Activated CD4-positive, alpha-beta T cell treated with anti-CD3 and anti-CD28 coated beads for 4 hours (primary cell): ENCODE results near the gene GBGT1.
A peak's percentile ranks its signal among the peaks of the same experiment; 100 is the strongest.
"Not testable (repeated sequence)": the region's sequence is repeated elsewhere in the genome, so short reads cannot be mapped to it uniquely, and the experiment has no call there.

Experiments
- DNase-seq, 2 donors: peaks; one replicate each; pipeline ENCODE4 v3.0.0-alpha.2; 2020

GBGT1 gene

DNA sequence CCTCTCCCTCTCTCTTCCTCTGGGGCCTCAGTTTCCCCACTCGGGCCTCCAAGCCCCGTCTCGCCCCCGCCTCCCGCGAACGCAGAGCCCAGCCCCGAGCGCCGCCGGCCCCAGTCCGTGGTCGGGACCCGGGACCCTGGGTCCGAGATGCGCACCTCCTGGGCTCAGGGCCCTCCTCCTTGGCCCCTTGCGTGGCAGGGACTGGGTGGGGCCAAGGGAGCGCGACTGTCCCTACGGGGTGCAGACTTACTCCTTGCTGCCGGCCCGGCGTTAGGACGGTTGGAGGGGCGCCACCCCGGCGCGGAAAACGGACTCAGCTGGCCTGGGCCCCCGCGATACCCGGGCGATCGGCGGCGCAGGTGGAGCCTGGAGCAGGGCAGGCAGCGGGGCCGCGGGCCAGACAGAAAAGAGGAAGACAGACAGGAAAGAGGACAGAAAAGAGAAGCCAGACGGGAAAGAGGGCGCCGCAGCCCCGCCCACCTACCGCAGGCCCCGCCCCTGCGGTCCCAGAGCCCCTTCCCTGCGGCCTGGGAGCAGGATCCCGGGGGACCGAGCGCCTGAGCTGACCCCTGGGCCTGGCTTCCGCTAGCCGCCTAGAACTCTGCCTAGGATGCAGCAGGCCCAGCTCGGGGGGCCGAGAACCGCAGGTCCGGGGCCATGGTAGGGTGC lies at the start of gene GBGT1:
GBGT1 (minus strand) TSS at position 411 of the 669 bp plus-strand sequence. CDS start 1,502 bp downstream, outside the sequence.
- no peak for DNase-seq

- DNase-seq: no peak
These were observed 46.9 kb upstream of the GBGT1 start for GRCh38 chr9:133210609-133211008.

DNA sequence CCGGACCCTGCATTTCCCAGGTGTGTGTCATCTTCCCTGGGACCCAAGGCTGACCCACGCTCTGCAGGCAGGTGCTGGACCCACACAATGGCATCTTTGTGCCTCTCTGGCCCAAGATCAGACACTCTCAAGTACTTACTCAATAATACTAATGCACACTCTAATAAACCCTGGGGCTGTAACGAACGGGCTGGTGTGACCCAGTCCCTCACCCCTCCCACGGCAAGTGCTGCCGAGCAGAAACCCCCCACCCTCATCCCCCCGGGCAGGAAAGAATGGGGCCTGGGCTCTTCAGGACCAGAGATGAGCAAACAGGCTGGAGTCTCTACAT lies 46.5 kb upstream of the GBGT1 start:
- DNase-seq: no peak

DNA sequence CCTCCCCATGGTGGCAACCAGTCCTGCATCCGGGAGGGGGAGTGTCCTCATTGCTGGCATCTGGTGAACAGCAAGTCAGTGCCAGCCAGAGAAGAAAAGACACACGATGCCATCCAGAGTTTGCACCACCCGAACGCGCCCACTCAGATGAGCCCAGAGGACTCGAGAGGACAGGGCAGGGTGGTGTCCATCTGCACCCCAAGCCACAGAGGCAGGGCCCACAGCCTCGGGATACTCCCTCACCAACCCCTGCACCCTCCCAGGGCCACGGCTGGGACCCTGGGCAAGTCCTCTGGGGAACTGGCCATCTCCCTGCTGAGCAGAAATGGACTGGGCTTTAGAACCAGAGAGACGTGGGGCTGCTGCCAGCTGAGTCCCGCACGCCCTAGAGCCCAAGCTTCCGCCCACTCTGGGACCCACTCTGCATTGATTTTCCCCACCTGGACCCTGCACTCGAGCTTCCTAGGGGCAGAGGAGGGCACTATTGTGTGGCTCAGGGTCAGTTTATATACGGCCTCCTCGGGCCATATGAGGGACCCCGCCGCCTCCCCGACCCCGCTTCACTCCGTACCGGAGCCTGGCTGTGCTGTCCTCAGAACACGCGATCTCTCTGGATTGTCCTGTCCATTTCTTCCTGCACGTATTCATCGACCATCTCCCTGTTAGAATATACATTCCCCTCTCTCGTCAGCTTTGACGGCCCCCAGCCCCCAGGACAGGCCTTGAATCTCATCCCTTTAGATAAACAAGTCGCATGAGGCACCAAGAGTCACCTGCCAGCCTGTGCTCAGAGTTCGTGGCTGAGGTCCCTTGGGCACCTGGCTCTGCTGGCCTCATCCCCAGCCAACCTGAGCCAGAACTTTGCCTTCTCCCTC lies 45.9 kb upstream of the GBGT1 start:
- not testable (repeated sequence) for DNase-seq

DNA sequence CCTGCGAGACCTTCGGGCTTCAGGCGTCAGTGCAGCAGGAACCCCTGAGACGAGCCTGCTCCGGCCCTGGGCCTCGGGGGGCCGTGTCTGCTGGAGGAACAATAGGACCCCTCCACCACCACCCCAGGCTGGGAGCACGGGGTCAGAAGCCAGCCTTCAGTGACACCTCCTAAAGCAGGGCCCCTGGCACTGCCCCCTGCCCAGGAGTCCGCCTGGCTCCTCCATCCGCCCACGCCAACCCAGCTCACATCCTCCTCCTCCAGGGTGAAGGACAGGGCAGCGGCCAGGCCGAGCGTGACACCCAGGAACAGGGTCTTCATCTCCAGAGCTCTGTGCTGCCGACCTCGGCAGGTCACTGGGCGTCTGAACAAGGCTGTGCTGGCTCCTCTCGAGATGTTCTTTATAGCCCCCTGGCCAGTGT lies 45.2 kb upstream of the GBGT1 start, which contains the start of gene OBP2B:
OBP2B (minus strand) TSS at position 371 of the 421 bp plus-strand sequence; CDS start at position 320, 51 bp downstream.
- DNase-seq: not testable (repeated sequence)

- not testable (repeated sequence) for DNase-seq
These were observed 44.6 kb upstream of the GBGT1 start for GRCh38 chr9:133208171-133208879.

DNA sequence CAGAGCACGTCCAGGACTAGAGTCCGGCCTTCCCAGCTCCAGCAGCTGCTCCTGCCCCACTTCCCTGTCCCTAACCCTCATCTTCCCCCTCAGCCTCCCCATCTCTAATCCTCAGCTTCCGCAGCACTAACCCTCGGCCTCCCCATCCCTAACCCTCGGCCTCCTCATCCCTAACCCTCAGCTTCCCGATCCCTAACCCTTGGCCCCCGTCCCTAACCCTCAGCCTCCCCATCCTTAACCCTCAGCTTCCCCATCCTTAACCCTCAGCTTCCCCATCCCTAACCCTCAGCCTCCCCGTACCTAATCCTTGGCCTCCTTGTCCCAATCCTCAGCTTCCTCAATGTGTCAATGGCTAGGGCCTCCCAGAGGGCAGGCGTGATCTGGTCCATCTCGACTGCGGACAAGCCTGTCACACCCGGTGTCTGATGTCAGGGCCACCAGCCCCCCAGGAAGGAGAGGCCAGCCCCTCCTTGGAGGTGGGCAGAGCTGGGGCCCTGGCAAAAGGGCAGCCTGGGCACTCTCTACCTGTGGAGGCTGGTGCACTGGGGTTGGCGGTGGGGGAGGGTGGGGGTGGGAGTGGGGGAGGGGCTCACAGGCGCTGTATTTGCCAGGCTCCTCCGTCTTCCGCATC lies 43.9 kb upstream of the GBGT1 start:
- no peak for DNase-seq

GRCh38 chr9:133207021-133207531 lies 43.4 kb upstream of the GBGT1 start:
- DNase-seq: no peak

DNA sequence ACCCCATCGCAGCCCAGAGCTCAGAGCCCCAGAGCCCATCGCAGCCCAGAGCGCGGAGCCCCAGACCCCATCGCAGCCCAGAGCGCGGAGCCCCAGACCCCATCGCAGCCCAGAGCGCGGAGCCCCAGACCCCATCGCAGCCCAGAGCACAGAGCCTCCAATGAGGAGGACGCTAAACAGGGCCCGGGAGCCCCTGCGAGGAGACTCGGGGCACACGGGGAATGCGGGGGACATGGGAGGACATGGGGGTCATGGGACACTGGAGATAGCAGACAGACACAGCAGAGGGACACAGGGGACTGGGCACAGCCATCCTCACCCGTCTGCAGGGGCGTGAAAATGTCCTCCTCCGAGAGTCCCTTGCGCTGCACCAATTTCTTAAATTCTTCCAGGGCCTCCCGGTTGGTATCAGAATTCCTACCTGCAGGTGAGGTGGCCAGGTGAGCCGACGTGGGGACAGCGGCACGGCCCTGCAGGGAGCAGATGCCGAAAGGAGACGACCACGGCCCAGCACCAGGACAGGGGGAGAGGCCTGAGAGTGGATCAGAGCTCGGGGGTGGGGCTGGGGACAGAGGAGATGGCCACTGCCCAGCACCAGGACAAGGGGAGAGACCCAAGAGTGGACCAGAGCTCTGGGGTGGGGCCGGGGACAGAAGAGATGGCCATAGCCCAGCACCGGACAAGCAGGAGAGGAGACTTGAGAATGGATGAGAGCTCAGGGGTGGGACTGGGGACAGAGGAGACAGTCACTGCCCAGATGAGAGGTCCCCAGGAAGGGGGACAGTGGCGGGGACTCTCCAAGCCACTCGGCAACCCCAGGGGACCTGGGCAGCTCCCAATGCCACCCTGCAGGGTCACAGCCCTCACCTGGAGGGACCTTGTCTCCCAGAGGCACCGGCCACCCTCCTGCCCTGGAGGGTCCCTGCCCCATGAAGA lies 42.5 kb upstream of the GBGT1 start:
- no peak for DNase-seq

GRCh38 chr9:133205481-133205887 lies 41.8 kb upstream of the GBGT1 start:
- DNase-seq: not testable (repeated sequence)

- no peak for DNase-seq
These were observed 41.3 kb upstream of the GBGT1 start for GRCh38 chr9:133204993-133205336.

- DNase-seq: no peak
These were observed 40.8 kb upstream of the GBGT1 start for GRCh38 chr9:133204335-133204992.

DNA sequence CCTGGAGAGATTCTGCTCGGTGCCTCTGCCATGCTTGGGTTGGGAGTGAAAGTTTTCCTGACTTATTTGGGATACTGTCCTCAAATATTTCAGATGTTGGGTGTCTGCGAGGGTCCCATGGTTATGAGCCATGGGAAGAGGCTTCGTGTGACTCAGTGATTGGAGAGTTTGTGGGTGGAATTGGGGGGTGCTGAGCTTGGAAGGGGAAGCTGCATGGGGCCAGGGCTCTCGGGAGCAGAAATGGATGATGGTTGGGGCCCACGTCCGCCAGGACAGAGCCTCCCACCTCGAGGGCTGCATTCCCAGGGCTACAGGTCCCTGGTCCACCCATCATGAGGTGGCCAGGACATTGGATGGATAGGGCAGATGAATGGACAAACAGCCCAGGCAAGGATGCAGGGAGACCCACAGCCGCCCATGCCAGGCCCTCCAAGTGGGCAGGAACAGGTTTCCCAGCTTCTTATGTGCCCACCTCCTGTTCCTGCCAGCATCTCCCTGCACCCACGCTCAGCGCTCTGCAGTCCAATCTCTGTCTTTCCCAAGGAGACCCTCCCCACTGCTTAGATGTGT lies 39.9 kb upstream of the GBGT1 start:
- DNase-seq: no peak

DNA sequence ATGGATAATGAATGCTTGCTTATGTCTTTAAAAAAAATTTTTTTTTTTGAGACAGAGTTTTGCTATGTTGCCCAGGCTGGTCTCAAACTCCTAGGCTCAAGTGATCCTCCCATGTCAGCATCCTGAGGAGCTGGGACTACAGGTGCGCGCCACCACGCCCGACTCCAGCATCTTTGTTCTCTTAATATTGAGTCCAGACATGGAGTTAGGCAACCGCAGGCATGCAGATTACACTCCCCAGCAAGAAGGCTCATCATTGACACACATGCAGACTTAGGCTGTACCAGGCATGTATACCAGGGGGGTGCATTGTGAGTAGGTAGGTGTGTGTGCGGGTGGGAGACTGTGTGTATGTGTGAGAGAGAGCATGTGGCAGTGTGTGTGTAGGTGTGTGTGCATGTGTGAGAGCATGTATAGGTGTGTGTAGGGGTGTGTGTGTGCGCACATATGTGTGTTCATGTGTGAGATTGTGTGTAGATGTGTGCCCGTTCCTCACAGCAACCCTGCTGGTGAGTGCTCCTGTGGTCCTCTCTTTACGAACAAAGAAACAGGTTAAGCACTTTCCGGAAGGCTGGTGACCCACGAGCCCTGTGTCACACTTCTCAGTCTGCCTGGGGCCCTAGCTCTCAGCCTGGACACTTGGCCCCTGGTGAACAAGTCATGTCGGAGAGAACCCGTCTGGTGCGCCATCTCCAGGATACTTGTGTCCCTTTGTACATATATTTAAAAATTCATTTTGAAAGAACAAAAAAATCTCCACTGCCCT lies 39.2 kb upstream of the GBGT1 start:
- no peak for DNase-seq

DNA sequence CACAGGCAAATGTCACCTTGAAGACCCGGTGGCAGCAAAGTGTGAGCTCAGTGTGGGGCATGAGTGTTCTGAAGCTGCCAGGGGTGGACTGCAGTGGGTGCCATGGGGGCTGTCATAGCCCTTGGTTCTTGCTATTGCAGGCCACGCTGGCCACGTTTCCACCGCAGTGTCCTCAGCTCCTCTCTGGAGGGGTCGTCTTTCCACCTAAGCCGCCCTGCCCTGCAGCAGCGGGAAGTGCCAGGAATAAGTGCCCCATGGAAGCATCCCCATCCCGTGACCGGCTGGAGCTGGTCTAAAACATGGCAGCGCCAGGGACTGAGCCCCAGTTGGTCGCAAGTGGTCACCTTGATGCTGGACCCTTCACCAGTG lies 38.4 kb upstream of the GBGT1 start:
- DNase-seq: no peak

GRCh38 chr9:133201424-133202144 lies 37.9 kb upstream of the GBGT1 start:
- no peak for DNase-seq

DNA sequence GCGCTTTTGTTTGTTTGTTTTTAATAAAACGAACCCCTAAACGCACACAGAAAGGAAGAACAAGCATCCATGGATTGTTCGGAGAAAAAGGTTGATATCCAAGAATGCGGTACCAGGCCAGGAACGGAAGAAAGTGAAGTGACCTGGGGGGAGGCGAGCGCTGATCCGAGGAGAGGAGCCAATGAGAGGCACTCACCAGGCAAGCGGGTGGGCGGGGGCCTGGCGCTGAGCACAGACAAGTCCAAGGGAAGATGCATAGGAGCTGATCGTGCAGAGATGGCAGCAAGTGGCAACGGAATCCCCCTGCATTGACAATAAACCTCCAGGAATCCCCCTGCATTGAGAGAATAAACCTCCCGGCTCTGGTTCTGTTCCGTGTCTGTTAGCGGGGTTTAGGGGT lies 36.9 kb upstream of the GBGT1 start:
- no peak for DNase-seq

GRCh38 chr9:133199648-133200321 lies 36.1 kb upstream of the GBGT1 start:
- DNase-seq: peak in 1 of 2 donors; percentile 41

- no peak for DNase-seq
These were observed 31.3 kb upstream of the GBGT1 start for GRCh38 chr9:133195029-133195428.
